Measurements from ENCODE around the gene RRP1B.

GRCh38 chr21:43699933-43700599, 40.7 kb downstream of the RRP1B start:
- TF ChIP-seq POLR2A (IDR thresholded peaks at IDR 0.05) (no peak), CTCF (IDR thresholded peaks at IDR 0.05) (no peak)
